GM12872 (cell line): Measurements from ENCODE around the gene KCNIP3.

Source experiments
- CTCF ChIP-seq: IDR thresholded peaks from 3 replicates; pipeline ENCODE4 v1.5.1; 2011; ENCODE audit warnings: low read depth, mild to moderate bottlenecking, low read length, moderate library complexity; ENCODE audit not compliant: insufficient read depth

KCNIP3 gene

DNA sequence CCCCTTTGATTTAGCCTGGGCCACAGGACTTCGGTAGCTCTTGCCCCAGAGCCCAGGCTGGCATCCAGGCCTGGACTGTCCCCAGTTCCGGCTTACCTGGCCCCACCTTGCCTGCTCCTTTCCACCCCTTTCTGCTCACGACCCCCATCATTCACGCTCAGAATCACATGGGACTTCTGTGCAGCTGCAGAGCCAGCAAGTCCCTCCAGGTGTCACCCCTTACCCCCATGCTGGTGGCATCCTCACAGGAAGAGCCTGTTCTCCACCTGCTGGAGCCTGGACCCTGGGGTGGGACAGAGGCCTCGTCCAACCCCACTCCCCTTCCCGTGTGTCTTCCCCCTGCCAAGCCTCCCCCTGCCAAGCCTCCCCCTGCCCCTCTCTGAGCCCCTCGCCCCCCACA lies 7.9 kb upstream of the KCNIP3 start:
- TF ChIP-seq CTCF = no peak

GRCh38 chr2:95291222-95291621 lies 5.9 kb upstream of the KCNIP3 start:
- TF ChIP-seq CTCF = no peak

DNA sequence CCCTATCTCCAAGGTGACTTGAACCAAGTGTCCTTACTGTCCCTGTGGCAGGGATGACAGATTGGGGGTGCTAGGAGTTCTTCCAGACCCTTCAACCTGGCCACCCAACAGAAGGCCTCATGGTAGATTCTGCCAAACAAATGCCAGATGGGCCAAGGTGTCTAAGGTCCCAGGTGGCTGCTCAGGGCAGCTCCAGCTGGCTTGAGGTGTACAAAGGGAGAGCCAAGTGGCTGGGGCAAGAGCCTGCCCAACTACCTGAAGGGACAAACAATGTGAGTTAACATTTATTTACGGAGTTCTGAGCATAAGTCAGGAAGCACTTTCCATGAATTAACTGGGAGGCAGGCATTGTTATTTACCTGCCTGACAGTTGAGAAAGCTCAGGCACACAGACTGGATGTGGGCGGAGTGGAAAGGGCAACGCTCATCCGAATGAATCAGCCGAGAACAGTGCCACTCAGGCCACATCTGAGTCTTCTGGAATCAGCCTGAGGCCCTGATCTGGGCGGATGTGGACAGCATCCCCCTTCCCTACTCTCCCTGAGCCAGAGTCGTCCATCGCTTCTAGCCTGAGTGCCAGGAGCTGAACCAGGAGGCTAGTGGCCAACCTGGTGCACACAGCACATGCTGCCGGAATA lies 4.4 kb upstream of the KCNIP3 start:
- TF ChIP-seq CTCF = no peak

DNA sequence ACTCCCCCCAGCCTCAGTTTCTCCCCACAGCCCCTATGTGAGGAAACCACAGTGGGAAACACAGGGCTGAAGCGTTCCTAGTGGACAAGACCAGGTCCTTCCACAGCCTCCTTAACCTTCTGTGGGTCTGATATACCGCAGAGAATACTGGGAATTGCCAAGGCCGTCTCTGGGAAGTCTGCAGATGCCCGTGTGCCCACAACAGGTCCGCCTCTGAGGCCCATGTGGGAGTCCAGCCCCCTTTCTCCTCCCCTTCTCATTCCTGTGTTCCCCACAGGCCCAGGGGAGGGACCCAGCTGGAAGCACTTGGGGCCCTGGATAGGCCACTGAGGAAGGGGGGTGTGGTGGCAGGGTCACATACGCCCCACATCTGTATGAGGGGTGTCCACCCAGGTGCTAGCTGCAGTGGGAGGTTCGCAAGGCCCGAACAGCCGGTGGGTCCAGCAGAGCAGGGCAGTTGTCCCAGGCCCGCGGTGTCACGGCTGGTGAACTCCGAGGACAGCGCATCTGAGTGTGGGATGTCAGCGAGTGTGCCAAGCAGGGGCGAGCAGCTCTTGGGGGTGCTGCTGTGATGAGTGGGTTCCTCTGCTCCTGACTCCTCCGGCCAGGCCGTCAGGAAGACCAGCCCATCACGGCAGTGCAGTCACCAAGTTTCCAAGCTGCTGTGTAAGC lies 2.4 kb upstream of the KCNIP3 start:
- TF ChIP-seq CTCF = no peak

DNA sequence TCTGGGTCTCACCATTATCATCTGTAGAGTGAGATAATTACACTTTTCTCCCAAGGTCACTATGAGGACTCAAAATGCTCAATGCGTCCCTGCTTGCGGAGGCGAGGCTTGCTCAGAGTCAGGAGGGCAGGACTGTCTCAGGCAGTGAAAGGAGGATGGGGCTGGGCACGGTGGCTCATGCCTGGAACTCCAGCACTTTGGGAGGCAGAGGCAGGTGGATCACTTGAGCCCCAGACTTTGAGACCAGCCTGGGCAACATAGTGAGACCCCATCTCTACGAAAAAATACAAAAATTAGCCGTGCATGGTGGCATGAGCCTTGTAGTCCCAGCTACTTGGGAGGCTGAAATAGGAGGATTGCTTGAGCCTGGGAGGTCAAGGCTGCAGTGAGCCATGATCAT lies 1.8 kb upstream of the KCNIP3 start:
- no peak for TF ChIP-seq CTCF

- no peak for TF ChIP-seq CTCF
These were observed 1.1 kb upstream of the KCNIP3 start for GRCh38 chr2:95296011-95296410.

- TF ChIP-seq CTCF = no peak
These were observed 670 bp downstream of the KCNIP3 start for GRCh38 chr2:95297639-95298395.
